Heart right ventricle (tissue), 16 donors: ENCODE results near the gene TMEFF2. TPM values are rescaled to one million over a fixed set of nuclear protein-coding genes. Genes with fewer than 3 reads are reported as not detected.

Experiments
- ATAC-seq, 8 donors: fragments of 200-7000 bp; cut with Tn5 transposase; one replicate each; pipeline ENCODE4 v1.9.1; 2020; ENCODE audit warnings: mild to moderate bottlenecking in 8 of 8, moderate library complexity in 8 of 8, moderate number of reproducible peaks in 1 of 8
- DNase-seq, 2 donors: peaks; one replicate each; pipeline ENCODE4 v3.0.0-alpha.2; 2020
- H3K27ac ChIP-seq, 10 donors: fragments of 200-600 bp; sonication (generic) in 2 of 10; one replicate each; pipeline versions ENCODE4 v1.5.0 to v1.8.0; 2020 to 2022; ENCODE audit warnings: mild to moderate bottlenecking in 3 of 10
- H3K27me3 ChIP-seq, 7 donors: fragments of 200-600 bp; one replicate each; pipeline ENCODE4 v1.8.0; 2021 to 2022; ENCODE audit warnings: mild to moderate bottlenecking in 2 of 7
- H3K36me3 ChIP-seq, 9 donors: fragments of 200-600 bp; sonication (generic) in 1 of 9; one replicate each; pipeline versions ENCODE4 v1.5.0 to v1.8.0; 2020 to 2022; ENCODE audit warnings: mild to moderate bottlenecking in 2 of 9
- H3K4me1 ChIP-seq, 9 donors: fragments of 200-600 bp; sonication (generic) in 1 of 9; one replicate each; pipeline versions ENCODE4 v1.5.0 to v1.8.0; 2020 to 2022; ENCODE audit warnings: mild to moderate bottlenecking in 4 of 9
- H3K4me3 ChIP-seq, 10 donors: fragments of 200-600 bp; sonication (generic) in 2 of 10; one replicate each; pipeline versions ENCODE4 v1.5.0 to v1.8.0; 2020 to 2022; ENCODE audit warnings: mild to moderate bottlenecking in 7 of 10, moderate library complexity in 2 of 10
- H3K9me3 ChIP-seq, 11 donors: fragments of 200-600 bp in 10 of 11; sonication (generic) in 2 of 11; one replicate each; pipeline versions ENCODE4 v1.5.0 to v1.8.0; 2013 to 2022; ENCODE audit warnings: mild to moderate bottlenecking in 2 of 11, control low read depth in 1 of 11, moderate library complexity in 1 of 11
- WGBS, 2 donors: extraction: QIAGEN DNeasy Blood & Tissue Kit; methylation state at CpG; one replicate each; pipeline ENCODE4 v1.1.7; 2013; ENCODE audit warnings: inconsistent platforms in 1 of 2; 5-methylcytosine and 5-hydroxymethylcytosine counted together
- intact Hi-C, 10 donors: fragments of 100-400 bp; cut with DNase I; formaldehyde crosslinking; loops; one replicate each; pipeline versions ENCODE4 v1.11.1 to v1.14.2; 2022
- polyA plus RNA-seq, 2 donors: library from polyadenylated mRNA; stranded (reverse); fragments of 200-250 nt; gene quantifications; one replicate each; pipeline ENCODE4 v1.2.3, GENCODE V29; 2013
- total RNA-seq, 10 donors: library from RNA; stranded (reverse); fragmentation: NEBNext Ultra II Directional in 3 of 10; extraction: Animal tissue kit (Norgen Biotek cat#: 25700) in 3 of 10; gene quantifications; one replicate each; pipeline versions ENCODE4 v1.2.1 to v1.2.4, GENCODE V29; 2021 to 2023
- TF ChIP-seq, protein P1 (sequence below), 9 donors: fragments of 200-600 bp; sonication (generic) in 2 of 9; IDR thresholded peaks; one replicate each; pipeline versions ENCODE4 v1.5.0 to v1.8.0; 2021 to 2022; ENCODE audit warnings: antibody characterized with exemption in 9 of 9, mild to moderate bottlenecking in 5 of 9, moderate library complexity in 1 of 9
- donor health status: Arrhythmogenic right ventricular cardiomyopathy.
- donor health status: ischemic (EF 13 %, LVEDD 7.1; RV severe dilation, severe dysfunction).
- donor health status: healthy with polysubstance abuse.
- donor health status: DM: no; HTN: yes; CAD: no.
- donor health status: DM: no; HTN: no; CAD: no.
- donor health status: ischemic (EF 25% LVEDD 6.9; RV normal size, moderate dysfunction).
- donor health status: ischemic (EF 25% LVEDD 5.7; RV mildly dilated, moderate dysfunction).
- donor health status: healthy.
- donor health status: DM: yes; HTN: yes; CAD: no.
- donor health status: Ischemic cardiomyopathy.
- donor health status: ischemic (EF 35%, LVEDD 5.7; RV mildly dilated, moderate dysfunction).
- donor health status: nonischemic (EF 11% LVEDD 7.7; RV severe dilation, severe dysfunction).
- donor health status: DM: yes; HTN: yes; CAD: no.
- donor health status: PGD.
- donor health status: ischemic (EF 29% LVEDD 5.4; RV normal size, mild dysfunction).
- donor health status: nonischemic (EF 23%, LVEDD 6.1; RV moderate dilation, normal function).

Gene TMEFF2
- total and polyA plus RNA-seq, 12 donors, result 0.09 to 0.41 (median 0.17) TPM; not detected in 8

DNA sequence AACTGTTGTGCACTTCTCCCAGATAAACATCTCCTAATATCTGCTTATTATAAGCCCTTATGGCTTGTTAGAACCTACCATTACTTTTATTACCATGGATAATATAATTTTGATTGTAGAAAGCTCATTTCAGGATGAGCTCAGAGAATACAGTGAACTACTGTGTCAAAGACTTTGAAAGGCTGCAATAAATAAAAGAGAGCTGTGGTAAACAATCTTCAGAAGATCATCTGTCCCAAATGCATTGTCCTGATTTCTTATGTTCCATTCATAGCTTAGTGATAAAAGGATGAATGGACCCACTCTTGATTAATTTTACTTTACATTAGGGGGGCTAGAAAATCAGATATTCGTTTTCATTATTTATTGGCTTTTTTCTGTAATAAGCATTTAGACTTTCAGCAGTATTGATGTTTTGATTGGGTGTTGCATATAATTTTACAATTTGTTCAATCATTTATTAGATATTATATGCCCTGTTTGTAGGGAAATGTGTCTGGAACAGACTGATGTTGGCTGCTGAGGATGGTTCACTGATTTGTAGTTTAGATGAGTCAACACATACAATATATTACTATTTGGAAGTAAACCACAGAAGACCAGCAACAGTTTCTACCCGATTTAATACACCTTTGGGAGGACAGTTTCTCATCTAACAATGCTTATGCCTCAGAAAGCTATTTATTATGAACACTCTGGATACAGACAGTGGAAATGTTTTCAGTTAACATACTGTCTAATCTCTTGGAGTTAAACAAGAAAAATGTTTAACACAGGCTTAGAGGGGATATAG is 147.2 kb downstream of the TMEFF2 start:
- Histone ChIP-seq H3K4me3 (no peak overlapping the region), H3K9me3 (no peaks in the 10 kb centered on the region), H3K4me1 (no peaks in the 10 kb centered on the region), H3K27ac (no peak overlapping the region), H3K36me3 (no peaks in the 10 kb centered on the region), H3K27me3 (no peaks in the 10 kb centered on the region)
- TF ChIP-seq, protein P1, sequence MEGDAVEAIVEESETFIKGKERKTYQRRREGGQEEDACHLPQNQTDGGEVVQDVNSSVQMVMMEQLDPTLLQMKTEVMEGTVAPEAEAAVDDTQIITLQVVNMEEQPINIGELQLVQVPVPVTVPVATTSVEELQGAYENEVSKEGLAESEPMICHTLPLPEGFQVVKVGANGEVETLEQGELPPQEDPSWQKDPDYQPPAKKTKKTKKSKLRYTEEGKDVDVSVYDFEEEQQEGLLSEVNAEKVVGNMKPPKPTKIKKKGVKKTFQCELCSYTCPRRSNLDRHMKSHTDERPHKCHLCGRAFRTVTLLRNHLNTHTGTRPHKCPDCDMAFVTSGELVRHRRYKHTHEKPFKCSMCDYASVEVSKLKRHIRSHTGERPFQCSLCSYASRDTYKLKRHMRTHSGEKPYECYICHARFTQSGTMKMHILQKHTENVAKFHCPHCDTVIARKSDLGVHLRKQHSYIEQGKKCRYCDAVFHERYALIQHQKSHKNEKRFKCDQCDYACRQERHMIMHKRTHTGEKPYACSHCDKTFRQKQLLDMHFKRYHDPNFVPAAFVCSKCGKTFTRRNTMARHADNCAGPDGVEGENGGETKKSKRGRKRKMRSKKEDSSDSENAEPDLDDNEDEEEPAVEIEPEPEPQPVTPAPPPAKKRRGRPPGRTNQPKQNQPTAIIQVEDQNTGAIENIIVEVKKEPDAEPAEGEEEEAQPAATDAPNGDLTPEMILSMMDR (IDR thresholded peaks at IDR 0.05), result no peak
- no peak for ATAC-seq
- 90% methylated on average over 2 of the region's 2 CpGs for WGBS, 2 donors
- DNase-seq, result no peak
- intact Hi-C loops, result no loop called here

DNA sequence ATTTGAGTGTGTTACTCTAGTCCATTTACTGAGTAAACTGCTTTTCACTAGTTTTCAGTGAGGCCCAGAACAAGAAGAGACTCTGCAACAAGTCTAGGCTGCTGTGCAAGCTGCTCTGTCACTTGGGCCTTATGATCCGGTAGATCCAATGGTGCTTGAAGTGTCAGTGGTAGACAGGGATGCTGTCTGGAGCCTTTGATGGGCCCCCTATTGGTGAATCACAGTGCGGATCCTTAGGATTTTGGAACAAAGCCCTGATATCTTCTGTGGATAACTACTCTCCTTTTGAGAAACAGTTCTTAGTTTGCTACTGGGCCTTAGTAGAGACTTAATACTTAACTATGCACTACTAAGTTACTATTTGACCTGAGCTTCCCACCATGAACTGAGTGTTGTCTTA is 150.2 kb downstream of the TMEFF2 start:
- Histone ChIP-seq H3K9me3 (no peaks in the 10 kb centered on the region), H3K4me3 (no peak overlapping the region), H3K27ac (no peak overlapping the region), H3K4me1 (no peaks in the 10 kb centered on the region), H3K36me3 (no peaks in the 10 kb centered on the region), H3K27me3 (no peaks in the 10 kb centered on the region)
- no peak for ATAC-seq
- no peak for DNase-seq
- intact Hi-C loops, result no loop called here
- 98 to 100% methylated on average over 2 of the region's 2 CpGs for WGBS, 2 donors
- TF ChIP-seq, protein P1 (IDR thresholded peaks at IDR 0.05), result no peak

DNA sequence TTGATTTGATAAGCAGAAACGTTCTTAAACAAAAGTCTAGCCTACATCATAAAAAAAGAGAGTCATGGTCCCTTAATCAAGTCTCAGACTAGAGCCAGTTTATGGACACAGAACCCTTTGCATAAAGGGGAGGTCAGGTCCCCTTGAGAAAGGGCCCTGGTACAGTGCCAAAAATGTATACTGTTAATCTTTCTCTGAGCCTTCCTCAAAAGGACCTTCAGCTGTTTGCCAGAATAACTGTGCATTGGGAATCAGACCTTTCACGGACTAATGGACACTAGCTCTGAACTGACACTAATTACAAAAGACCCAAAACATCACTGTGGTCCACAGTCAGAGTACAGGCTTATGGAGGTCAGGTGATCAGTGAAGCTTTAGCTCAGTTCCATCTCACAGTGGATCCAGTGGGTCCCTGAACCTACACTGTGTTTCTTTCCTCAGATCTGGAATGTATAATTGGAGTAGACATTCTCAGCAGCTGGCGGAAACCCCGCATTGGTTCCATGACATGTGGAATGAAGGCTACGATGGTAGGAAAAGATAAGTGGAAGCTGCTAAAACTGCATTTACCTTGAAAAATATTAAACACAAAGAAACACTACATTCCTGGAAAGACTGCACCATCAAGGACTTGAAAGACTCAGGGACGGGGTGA is 151.4 kb downstream of the TMEFF2 start:
- ATAC-seq (no peak), DNase-seq (no peak)
- intact Hi-C loops, result no loop called here
- Histone ChIP-seq H3K27ac (no peak overlapping the region), H3K36me3 (no peaks in the 10 kb centered on the region), H3K9me3 (no peaks in the 10 kb centered on the region), H3K4me1 (no peaks in the 10 kb centered on the region), H3K27me3 (no peaks in the 10 kb centered on the region), H3K4me3 (no peak overlapping the region)
- WGBS, 2 donors, result 88% methylated on average over 6 of the region's 6 CpGs
- TF ChIP-seq, protein P1 (IDR thresholded peaks at IDR 0.05), result no peak

DNA sequence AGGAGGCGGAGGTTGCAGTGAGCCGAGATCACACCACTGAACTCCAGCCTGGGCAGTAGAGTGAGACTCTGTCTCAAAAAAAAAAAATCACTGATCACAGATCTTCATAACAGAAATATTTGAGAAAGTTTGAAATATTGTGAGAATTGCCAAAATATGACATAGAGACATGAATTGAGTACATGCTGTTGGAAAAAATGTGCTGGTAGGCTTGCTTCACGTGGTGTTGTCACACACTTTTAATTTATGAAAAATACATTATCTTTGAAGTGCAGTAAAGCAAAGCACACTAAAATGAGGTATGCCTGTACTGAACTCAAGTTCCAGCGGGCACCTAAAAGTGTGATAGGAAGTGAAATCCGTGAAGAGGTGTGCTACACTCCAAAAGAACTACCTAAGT is 152.6 kb downstream of the TMEFF2 start:
- H3K27ac ChIP-seq, result no peak overlapping the region
- intact Hi-C loops, result no loop called here
- WGBS, 2 donors, result 95 to 96% methylated on average over 5 of the region's 5 CpGs
- no peaks in the 10 kb centered on the region for H3K9me3 ChIP-seq
- no peak for ATAC-seq
- no peak overlapping the region for H3K4me3 ChIP-seq
- no peaks in the 10 kb centered on the region for H3K36me3 ChIP-seq
- TF ChIP-seq, protein P1 (IDR thresholded peaks at IDR 0.05), result no peak
- H3K4me1 ChIP-seq, result no peaks in the 10 kb centered on the region
- H3K27me3 ChIP-seq, result no peaks in the 10 kb centered on the region
- no peak for DNase-seq
